Stimulated activated CD4-positive, alpha-beta T cell treated with anti-CD3 and anti-CD28 coated beads, Interleukin-4, amount 100 ng/mL, for 4 hours (primary cell): Measurements from ENCODE around the gene AP1S3.
A peak's percentile ranks its signal among the peaks of the same experiment; 100 is the strongest.
"Not testable (repeated sequence)": the region's sequence is repeated elsewhere in the genome, so short reads cannot be mapped to it uniquely, and the experiment has no call there.

Experiments
- DNase-seq, 2 experiments: peaks; one replicate each; pipeline ENCODE4 v3.0.0-alpha.2; 2020

Gene AP1S3

DNA sequence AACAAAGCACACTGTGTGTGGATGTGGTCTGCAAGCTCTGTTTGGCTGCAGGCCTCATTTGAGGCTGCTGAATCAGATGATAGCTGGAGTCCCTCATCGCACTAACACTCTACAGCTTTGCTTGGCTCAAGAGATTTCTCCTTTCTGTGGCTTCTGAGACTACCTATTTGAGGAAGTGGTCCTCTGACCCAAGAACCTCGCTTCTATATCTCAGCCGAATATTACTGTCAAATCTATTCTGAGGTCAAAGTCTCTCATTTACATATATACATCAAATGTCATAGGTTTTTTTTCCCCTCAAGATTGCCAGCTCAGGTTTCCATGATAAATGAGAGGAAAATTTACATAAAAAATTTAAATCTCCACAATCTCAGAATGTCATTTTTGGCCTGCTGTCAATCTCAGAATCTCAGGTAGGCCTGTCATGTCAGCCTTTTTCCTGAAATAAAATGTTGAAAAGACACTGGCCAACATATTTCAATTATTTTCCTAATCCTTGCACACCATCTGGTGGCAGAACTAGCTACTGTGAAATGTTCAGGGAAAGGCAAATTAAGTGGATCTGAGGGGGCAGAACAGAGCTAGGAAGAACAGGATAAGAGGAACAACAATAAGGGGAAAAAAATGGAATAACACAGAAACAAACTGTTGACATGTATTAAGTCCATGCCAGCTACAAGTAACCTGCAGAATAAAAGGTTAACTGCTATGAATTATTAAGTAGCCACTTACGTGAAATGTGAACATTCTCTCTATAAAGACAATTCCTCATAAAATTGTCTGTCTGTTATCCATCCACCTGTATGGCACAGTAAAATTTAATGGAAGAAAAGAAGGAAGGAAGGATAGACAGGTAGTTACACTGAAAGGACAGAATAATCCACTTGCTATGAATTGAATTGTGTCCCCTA, 39.3 kb downstream of the AP1S3 start:
- DNase-seq, result no peak

- DNase-seq, result no peak
These were observed 40.3 kb downstream of the AP1S3 start for GRCh38 chr2:223797037-223797436.

DNA sequence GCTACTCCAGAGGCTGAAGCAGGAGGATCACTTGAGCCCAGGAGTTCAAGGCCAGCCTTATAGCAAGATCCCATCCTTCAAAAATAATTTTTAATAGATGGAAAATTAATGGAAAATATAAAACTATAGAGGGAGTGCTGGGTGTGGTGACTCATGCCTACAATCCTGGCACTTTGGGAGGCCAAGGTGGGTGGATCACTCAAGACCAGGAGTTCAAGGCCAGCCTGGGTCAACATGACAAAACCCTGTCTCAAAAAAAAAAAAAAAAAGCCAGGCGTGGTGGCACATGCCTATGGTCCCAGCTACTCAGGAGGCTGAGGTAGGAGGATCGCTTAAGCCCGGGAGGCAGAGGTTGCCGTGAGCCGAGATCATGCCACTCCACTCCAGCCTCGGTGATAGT, 48.0 kb downstream of the AP1S3 start:
- DNase-seq, result no peak

GRCh38 chr2:223788826-223789225, 48.6 kb downstream of the AP1S3 start:
- no peak for DNase-seq

GRCh38 chr2:223788106-223788505, 49.3 kb downstream of the AP1S3 start:
- DNase-seq, result not testable (repeated sequence)

DNA sequence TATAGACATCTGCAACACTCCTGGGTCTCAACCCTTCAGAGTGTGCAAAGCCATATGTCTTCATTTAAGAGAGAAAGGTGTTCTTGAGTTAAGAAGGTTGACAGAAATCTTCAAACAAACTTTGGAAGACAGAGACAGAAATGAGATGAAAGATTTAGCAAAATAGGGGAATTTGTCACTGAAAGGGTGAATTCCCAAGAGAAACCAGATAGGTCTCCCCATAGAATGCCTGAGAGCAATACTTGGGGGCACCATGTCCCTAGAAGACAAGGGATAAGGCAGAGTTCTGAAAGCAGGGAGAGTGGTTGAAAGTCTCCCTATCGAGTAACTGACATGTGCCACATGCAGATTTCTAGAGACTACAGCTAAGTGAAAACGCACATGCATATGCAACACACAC, 50.0 kb downstream of the AP1S3 start:
- no peak for DNase-seq

DNA sequence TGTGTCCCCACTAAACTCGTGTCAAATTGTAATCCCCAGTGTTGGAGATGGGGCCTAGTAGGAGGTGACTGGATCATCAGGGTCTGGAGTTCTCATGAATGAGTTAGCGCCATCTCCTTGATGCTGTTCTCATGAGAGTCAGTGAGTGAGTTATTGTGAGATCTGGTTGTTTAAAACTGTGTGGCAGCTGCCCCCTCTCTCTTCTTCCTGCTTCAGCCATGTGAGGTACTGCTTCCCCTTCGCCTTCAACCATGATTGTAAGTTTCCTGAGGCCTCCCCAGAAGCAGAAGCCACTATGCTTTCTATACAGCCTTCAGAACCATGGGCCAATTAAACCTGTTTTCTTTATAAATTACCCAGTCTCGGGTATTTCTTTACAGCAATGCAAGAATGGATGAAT, 50.4 kb downstream of the AP1S3 start:
- DNase-seq, result no peak

GRCh38 chr2:223786236-223786635, 51.1 kb downstream of the AP1S3 start:
- DNase-seq, result no peak

GRCh38 chr2:223784221-223784772, 53.1 kb downstream of the AP1S3 start:
- no peak for DNase-seq

DNA sequence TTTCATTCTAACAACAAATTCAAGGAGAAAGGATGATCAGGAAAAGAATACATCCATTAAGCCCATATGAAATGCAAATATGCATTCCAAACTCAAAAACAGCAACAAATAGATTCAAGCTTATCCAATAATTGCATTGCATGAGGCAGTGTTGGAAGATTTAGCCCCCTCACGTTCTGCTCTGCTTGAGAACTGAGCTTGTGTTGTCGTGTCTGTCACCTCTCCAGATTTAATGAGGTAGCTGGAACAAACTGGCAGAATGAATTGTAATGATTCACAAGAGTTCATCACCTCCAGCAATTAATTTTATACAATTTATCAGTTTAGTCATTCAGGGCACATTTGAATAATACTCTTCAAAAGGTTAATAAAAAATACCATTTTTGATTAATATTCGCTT, 54.8 kb downstream of the AP1S3 start:
- DNase-seq, result no peak

DNA sequence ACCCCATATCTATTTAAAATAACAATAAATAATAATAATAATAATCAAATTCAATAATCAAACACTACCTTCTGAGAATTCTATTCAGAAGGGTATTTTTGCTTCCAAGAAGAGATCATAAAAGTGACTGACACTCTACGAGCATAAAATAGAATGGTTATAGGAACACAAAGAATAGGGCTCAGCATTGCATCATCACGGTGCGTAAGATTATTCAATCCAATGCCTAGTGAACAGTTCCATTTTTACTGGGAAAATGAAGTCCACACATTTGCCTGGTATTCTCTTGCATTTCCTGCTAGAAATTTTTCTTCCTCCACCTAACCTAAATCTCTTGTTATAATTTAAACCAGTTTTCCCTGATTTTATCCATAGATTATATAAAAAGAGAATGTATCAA, 55.8 kb downstream of the AP1S3 start:
- no peak for DNase-seq

- DNase-seq, result peak; percentile 3 to 50
These were observed 57.5 kb downstream of the AP1S3 start for GRCh38 chr2:223779877-223780276.

DNA sequence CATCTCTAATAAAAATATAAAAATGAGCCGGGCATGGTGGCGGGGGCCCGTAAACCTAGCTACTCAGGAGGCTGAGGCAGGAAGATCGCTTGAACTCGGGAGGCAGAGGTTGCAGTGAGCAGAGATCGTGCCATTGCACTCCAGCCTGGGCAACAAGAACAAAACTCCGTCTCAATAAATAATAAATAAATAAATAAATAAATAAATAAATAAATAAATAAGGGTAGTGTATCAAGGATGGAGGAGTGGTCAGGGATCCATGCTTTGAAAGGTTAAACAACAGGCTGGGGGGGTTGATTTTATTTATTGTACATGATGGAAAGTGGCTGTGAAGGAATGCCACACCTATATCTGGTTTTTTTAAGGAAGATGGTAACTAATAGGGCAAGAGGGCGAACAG, 63.2 kb downstream of the AP1S3 start:
- no peak for DNase-seq

DNA sequence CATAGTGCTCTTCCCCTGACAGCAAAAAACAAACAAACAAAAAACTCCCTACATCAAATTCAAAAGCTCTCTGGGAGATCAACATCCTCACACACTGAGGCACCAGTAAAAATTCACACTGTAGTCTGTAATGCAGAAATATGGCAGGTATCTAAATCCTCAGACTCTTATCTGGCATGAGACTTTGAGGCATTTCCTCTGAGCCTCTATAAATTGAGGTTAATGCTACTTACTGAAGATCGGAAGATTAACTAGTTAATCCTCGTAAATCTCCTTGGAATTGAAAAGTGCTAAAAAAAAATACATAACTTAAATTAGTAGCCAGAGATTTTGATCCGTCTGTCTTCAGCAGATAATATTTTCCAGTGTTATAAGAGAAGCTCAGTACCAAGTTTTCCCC, 65.0 kb downstream of the AP1S3 start:
- DNase-seq, result no peak

GRCh38 chr2:223771475-223771874, 65.9 kb downstream of the AP1S3 start:
- DNase-seq, result no peak

DNA sequence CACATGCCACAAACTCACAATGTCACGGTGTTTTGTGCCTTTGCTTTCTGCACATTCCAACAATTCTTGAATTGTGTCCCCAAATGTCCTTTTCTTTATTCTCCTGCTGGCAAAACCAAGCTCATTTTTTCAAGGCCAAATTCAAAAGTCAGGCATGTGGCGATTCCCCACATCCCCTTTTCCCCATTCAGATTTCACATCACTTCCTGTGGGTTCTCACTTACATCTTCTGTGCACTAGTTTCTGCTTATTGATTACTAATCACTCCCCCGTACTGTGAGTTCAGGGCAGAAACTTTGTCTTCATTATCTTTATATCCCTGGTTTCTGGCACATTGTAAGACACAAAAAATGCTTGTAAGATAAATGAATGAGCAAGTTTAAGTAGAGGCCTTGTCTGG, 69.2 kb downstream of the AP1S3 start:
- no peak for DNase-seq

- no peak for DNase-seq
These were observed 70.0 kb downstream of the AP1S3 start for GRCh38 chr2:223767341-223767740.

DNA sequence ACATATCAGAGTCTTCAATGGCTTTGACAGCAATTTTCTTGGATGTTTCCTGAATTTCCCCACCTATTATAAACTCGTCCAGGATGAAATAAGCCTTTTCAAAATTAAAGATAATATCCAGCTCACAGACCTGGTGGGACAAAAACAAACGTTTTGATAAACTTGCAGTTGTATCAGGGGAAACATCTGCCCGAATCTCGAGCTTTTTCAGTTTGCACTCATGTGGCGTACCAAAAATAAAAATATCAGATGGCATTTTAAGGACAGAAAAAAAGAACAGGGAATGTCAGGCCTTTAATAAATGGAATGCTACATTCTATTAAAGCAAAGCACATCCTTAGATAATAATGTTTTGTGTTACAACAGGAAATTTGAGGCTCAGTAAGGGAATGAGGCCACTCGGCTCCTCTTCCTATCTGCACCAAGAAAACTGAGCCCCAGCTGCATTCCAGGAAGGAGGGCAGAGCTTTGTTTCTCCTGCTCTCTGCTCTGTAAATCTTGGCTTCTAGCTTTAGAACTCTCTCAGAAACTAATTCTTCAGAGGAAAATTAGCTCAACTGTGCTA, 72.1 kb downstream of the AP1S3 start:
- DNase-seq, result no peak

- no peak for DNase-seq
These were observed 72.6 kb downstream of the AP1S3 start for GRCh38 chr2:223764796-223765195.

DNA sequence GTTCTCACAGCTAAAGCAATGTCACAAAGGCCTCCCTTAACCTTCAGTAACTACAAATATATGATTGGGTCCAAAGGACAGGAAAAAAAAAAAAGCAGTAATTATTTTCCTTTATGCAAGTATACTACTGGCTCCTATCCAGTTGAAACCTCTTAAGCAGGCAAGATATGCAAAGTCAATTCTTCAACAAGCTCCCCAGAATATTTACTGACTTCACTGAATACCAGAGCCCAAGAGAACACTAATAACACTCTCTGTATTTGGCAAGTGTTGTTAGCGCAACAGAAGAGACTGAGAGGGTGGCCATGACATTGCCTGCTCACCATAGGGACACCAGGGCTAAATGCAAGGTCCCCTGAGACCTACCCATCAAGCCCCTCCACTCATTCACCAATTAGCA, 74.5 kb downstream of the AP1S3 start:
- no peak for DNase-seq

DNA sequence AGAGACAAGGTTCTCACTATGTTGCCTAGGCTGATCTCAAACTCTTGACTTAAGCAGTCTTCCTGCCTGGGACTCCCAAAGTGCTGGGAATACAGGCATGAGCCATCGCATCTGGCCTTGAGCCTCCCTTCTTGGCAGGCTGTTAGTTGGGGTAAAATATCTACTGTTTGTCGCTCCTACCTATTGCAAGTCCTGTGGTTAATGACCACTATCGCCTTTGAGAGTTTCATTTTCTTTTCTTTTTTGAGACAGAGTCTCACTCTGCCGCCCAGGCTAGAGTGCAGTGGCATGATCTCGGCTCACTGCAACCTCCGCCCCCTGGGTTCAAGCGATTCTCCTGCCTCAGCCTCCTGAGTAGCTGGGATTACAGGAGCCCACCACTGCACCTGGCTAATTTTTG, 75.6 kb downstream of the AP1S3 start:
- not testable (repeated sequence) for DNase-seq

DNA sequence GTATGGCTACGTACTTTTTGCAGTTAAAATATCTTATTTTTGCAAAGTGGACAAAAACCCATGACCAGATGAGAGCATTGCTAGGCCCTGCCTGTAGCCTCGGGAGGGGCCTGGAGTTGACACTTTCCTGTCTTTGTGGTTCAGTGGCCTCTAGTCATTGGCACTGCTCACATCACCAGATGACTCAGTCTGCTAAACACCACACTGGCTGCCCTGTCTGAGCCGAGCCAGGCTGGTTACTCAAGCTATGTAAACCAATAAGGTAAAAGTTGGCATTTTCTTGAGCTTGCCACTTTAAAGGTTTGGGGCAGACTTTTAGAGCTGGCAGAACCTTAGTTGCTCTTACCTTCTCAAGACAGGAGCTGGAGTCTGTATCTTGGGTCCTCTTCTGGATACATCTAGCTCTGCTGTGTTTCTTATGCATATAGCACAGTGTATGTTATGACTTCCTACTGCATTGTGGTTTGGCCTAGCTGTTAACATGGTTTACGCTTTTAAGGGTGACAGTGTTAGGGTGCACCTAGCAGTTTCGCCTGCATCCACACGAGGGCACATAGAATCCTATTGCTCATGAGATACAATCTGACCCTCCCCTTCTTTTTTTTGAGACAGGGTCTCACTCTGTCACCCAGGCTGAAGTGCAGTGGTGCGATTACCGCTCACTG, 76.4 kb downstream of the AP1S3 start:
- DNase-seq, result peak in 1 of 2 experiments; percentile 17

- no peak for DNase-seq
These were observed 77.6 kb downstream of the AP1S3 start for GRCh38 chr2:223759569-223760430.
